GM19240 (cell line): ENCODE results near the gene LENG8.
"Not testable (repeated sequence)": the region's sequence is repeated elsewhere in the genome, so short reads cannot be mapped to it uniquely, and the experiment has no call there.

Source experiments
- DNase-seq: peaks from one replicate; pipeline ENCODE4 v3.0.0; 2011; ENCODE audit warnings: low spot score; ENCODE audit not compliant: insufficient read length

LENG8 gene

GRCh38 chr19:54439174-54439851, 9.7 kb upstream of the LENG8 start:
- no peak for DNase-seq

GRCh38 chr19:54440641-54441040, 8.4 kb upstream of the LENG8 start:
- DNase-seq: no peak

GRCh38 chr19:54444737-54445136, 4.3 kb upstream of the LENG8 start:
- no peak for DNase-seq

GRCh38 chr19:54446349-54446748, 2.6 kb upstream of the LENG8 start:
- DNase-seq: not testable (repeated sequence)

- DNase-seq: no peak
These were observed 792 bp upstream of the LENG8 start for GRCh38 chr19:54448040-54448773.

GRCh38 chr19:54449701-54450069, 686 bp downstream of the LENG8 start:
- DNase-seq: no peak

GRCh38 chr19:54451331-54451871, 2.4 kb downstream of the LENG8 start:
- DNase-seq: no peak

- DNase-seq: no peak
These were observed 3.0 kb downstream of the LENG8 start for GRCh38 chr19:54451997-54452396.

- DNase-seq: no peak
These were observed 3.6 kb downstream of the LENG8 start for GRCh38 chr19:54452626-54453025.

GRCh38 chr19:54453921-54454780, 5.2 kb downstream of the LENG8 start:
- no peak for DNase-seq

GRCh38 chr19:54454781-54455675, 6.0 kb downstream of the LENG8 start:
- DNase-seq: no peak

- DNase-seq: no peak
These were observed 6.9 kb downstream of the LENG8 start for GRCh38 chr19:54455786-54456422.

GRCh38 chr19:54456423-54457373, 7.7 kb downstream of the LENG8 start:
- no peak for DNase-seq

- no peak for DNase-seq
These were observed 9.0 kb downstream of the LENG8 start for GRCh38 chr19:54457773-54458647.

GRCh38 chr19:54458648-54459281, 9.8 kb downstream of the LENG8 start:
- DNase-seq: no peak

GRCh38 chr19:54459282-54460229, 10.6 kb downstream of the LENG8 start:
- no peak for DNase-seq
